HepG2 (cell line): ENCODE measurements around the gene DIRAS3. TPM values are rescaled to one million over a fixed set of nuclear protein-coding genes. Genes with fewer than 3 reads are reported as not detected.
A peak's percentile ranks its signal among the peaks of the same experiment; 100 is the strongest.

Experiments used
- ATAC-seq: fragments of 200-7000 bp; cut with Tn5 transposase; 3 replicates; pipeline ENCODE4 v1.9.1; 2020; ENCODE audit warnings: mild to moderate bottlenecking, moderate library complexity
- BruUV-seq: library from RNA; stranded (reverse); fragments of 400-500 nt; replicated peaks from 2 replicates; lab custom pipeline; 2021; lab: Mats Ljungman, UMichigan
- CTCF ChIA-PET: fragments of 300-600 bp; formaldehyde crosslinking; extraction: SDS; loops from one replicate; lab custom pipeline; 2021; ENCODE audit warnings: low total read pairs, inconsistent platforms, low intra/inter-chr PET ratio; lab: Yijun Ruan, JAX
- POLR2A ChIA-PET: fragments of 350-600 bp; sonication (Branson Sonifier 250); formaldehyde crosslinking; loops from one replicate; lab custom pipeline; 2020; ENCODE audit warnings: antibody characterized with exemption, inconsistent platforms; lab: Yijun Ruan, JAX
- DNase-seq: peaks from one replicate; pipeline ENCODE4 v3.0.0-alpha.2; 2015; ENCODE audit warnings: low spot score
- FAIRE-seq: peaks from 3 replicates; lab custom pipeline; 2011; peaks lifted over from hg19 to GRCh38; lab: Jason Lieb, UNC
- H2AFZ ChIP-seq: one replicate; pipeline ENCODE4 v1.6.1; 2011; ENCODE audit warnings: low read length, inconsistent platforms
- H3K27ac ChIP-seq: fragments of 300-600 bp; 3 replicates; pipeline ENCODE4 v1.8.0; 2011; ENCODE audit warnings: mixed run types, mild to moderate bottlenecking, mixed read lengths, low read length, inconsistent platforms; ENCODE audit not compliant: insufficient read depth; ENCODE audit errors: extremely low read length
- H3K27me3 ChIP-seq, 2 experiments: fragments of 200-600 bp in 1 of 2; 2 replicates in 1 of 2; 3 replicates in 1 of 2; pipeline versions ENCODE4 v1.6.0 to v1.8.0; 2011; ENCODE audit warnings: low read length in 2 of 2, mild to moderate bottlenecking in 2 of 2, moderate library complexity in 2 of 2, inconsistent platforms in 1 of 2; ENCODE audit not compliant: insufficient read depth in 2 of 2, control insufficient read depth in 1 of 2
- H3K36me3 ChIP-seq, 2 experiments: fragments of 200-600 bp in 1 of 2; replicated peaks in 1 of 2; 2 replicates in 1 of 2; 3 replicates in 1 of 2; pipeline versions ENCODE4 v1.5.1 to v1.8.0; 2011; ENCODE audit warnings: low read length in 2 of 2, inconsistent platforms in 1 of 2; ENCODE audit not compliant: insufficient read depth in 2 of 2, control insufficient read depth in 1 of 2
- H3K4me1 ChIP-seq: 2 replicates; pipeline ENCODE4 v1.5.1; 2012; ENCODE audit warnings: low read length, inconsistent platforms; ENCODE audit not compliant: insufficient read depth
- H3K4me2 ChIP-seq: 2 replicates; pipeline ENCODE4 v1.6.0; 2011; ENCODE audit warnings: low read depth, low read length, inconsistent platforms
- H3K4me3 ChIP-seq, 3 experiments: fragments of 200-600 bp in 1 of 3; sonication (generic), shearing (Covaris generic) in 1 of 3; replicated peaks in 1 of 3; 2 replicates each; pipeline ENCODE4 v1.5.1; 2011 to 2016; ENCODE audit warnings: low read length in 3 of 3, inconsistent platforms in 2 of 3, low read depth in 2 of 3, mild to moderate bottlenecking in 2 of 3, control low read depth in 1 of 3, mixed read lengths in 1 of 3; ENCODE audit not compliant: insufficient read depth in 1 of 3
- H3K79me2 ChIP-seq: one replicate; pipeline ENCODE4 v1.6.1; 2011; ENCODE audit warnings: low read length, inconsistent platforms; ENCODE audit not compliant: insufficient read depth
- H3K9ac ChIP-seq: 2 replicates; pipeline ENCODE4 v1.6.0; 2011; ENCODE audit warnings: mild to moderate bottlenecking, low read depth, low read length, inconsistent platforms; ENCODE audit not compliant: insufficient read depth
- H3K9me3 ChIP-seq: 2 replicates; pipeline ENCODE4 v1.5.1; 2012; ENCODE audit warnings: mild to moderate bottlenecking, low read length
- H4K20me1 ChIP-seq: 2 replicates; pipeline ENCODE4 v1.6.0; 2011; ENCODE audit warnings: inconsistent platforms, mild to moderate bottlenecking, low read length, moderate library complexity; ENCODE audit not compliant: insufficient read depth
- CREB1 ChIP-seq, 2 experiments: fragments of 450-650 bp in 1 of 2; IDR thresholded peaks; 2 replicates each; pipeline ENCODE4 v1.6.1; 2016 to 2017; ENCODE audit warnings: control low read depth in 1 of 2, mild to moderate bottlenecking in 1 of 2, missing compliant biosample characterization in 1 of 2, missing genetic modification characterization in 1 of 2
- HOXD1 ChIP-seq: sonication (generic); formaldehyde crosslinking; IDR thresholded peaks from 2 replicates; pipeline ENCODE4 v1.5.0; 2020; ENCODE audit warnings: missing genetic modification reagents
- SATB2 ChIP-seq: sonication (generic); formaldehyde crosslinking; IDR thresholded peaks from 2 replicates; pipeline ENCODE4 v1.5.0; 2020; ENCODE audit warnings: missing genetic modification reagents
- ZFX ChIP-seq: sonication (generic); formaldehyde crosslinking; IDR thresholded peaks from 2 replicates; pipeline ENCODE4 v1.4.0; 2020; ENCODE audit warnings: mild to moderate bottlenecking, low read depth, missing genetic modification reagents, moderate library complexity
- ZNF724P ChIP-seq: sonication (generic); formaldehyde crosslinking; IDR thresholded peaks from 2 replicates; pipeline ENCODE4 v1.8.0; 2022; ENCODE audit warnings: missing genetic modification reagents, borderline replicate concordance
- WGBS: methylation state at CpG from one replicate; pipeline ENCODE4 v1.1.6; 2017; ENCODE audit warnings: low lambda C conversion rate; 5-methylcytosine and 5-hydroxymethylcytosine counted together
- in situ Hi-C: cut with HindIII; loops from 2 replicates; pipeline ENCODE4 v1.10.0; 2017; ENCODE audit warnings: low pct_unique_long_range_greater_than_20kb; ENCODE audit not compliant: extremely low pct_ligation_motif_present
- intact Hi-C: fragments of 100-400 bp; cut with micrococcal nuclease; formaldehyde crosslinking; loops from one replicate; pipeline ENCODE4 v1.10.0; 2022; ENCODE audit not compliant: unreplicated experiment
- polyA plus RNA-seq, 8 experiments: library from polyadenylated mRNA; depleted of rRNA in 3 of 8; stranded (reverse) in 7 of 8; unstranded in 1 of 8; fragments of >200 nt; fragmentation: Illumina TruSeq in 4 of 8; extraction: Trizol in 4 of 8; gene quantifications; 2 replicates each; pipeline versions ENCODE4 v1.2.1 to v1.2.3, GENCODE V29; 2011 to 2016; ENCODE audit warnings: low read depth in 4 of 8, missing spikeins in 1 of 8, mixed read lengths in 1 of 8; ENCODE audit not compliant: insufficient read depth in 1 of 8
- total RNA-seq, 5 experiments: library from RNA; depleted of rRNA; stranded (reverse); fragments of >200 nt; fragmentation: Illumina TruSeq; extraction: Trizol; gene quantifications; 2 replicates each; pipeline ENCODE4 v1.2.3, GENCODE V29; 2016; ENCODE audit warnings: low read depth in 1 of 5
- TF ChIP-seq, protein P1 (sequence below): sonication (generic); formaldehyde crosslinking; IDR thresholded peaks from 2 replicates; pipeline ENCODE4 v1.4.0; 2020; ENCODE audit warnings: missing genetic modification reagents, low read depth, mild to moderate bottlenecking, borderline replicate concordance
- TF ChIP-seq, protein P2 (sequence below), 2 experiments: sonication (generic) in 1 of 2; formaldehyde crosslinking in 1 of 2; IDR thresholded peaks; 2 replicates each; pipeline versions ENCODE4 v1.6.1 to v1.9.0; 2014 to 2022; ENCODE audit warnings: antibody characterized with exemption in 1 of 2, borderline replicate concordance in 1 of 2, inconsistent platforms in 1 of 2, low read depth in 1 of 2, missing genetic modification reagents in 1 of 2
- TF ChIP-seq, protein P3 (sequence below): fragments of 450-650 bp; IDR thresholded peaks from 2 replicates; pipeline ENCODE4 v1.6.1; 2017; ENCODE audit warnings: mild to moderate bottlenecking

DIRAS3 gene
- total and polyA plus RNA-seq, 2 of the 13 experiments (the other 11 are each of a cell fraction or from before 2014, with no cell fraction given): not detected

DNA sequence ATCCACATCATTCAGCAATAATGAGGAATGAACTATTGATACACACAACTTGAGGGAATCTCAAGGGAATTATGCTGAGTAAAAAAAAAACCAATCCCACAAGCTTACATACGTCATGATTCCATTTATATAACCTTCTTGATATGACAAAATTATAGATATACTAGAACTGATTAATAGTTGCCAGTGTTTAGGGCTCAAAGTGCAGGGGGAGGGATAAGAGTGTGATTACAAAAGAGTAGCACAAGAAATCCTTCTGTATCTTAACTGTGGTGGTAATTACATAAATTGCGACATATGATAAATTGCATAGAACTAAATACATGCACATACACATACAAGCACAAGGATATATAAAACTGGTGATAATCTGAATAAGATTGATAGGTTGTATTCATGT is 13.5 kb downstream of the DIRAS3 start:
- Histone ChIP-seq H4K20me1 (no peaks in the 10 kb centered on the region), H2AFZ (no peak overlapping the region), H3K27me3 (no peaks in the 10 kb centered on the region), H3K27ac (no peak overlapping the region), H3K36me3 (no peaks in the 10 kb centered on the region), H3K9me3 (no peaks in the 10 kb centered on the region), H3K9ac (no peak overlapping the region), H3K4me1 (no peaks in the 10 kb centered on the region), H3K4me3 (no peak overlapping the region), H3K4me2 (no peak overlapping the region), H3K79me2 (no peaks in the 10 kb centered on the region)
- no TSS peak for BruUV-seq
- no peak for ATAC-seq
- POLR2A ChIA-PET: no interaction called here
- TF ChIP-seq ZNF724P (CRISPR knock-in tag): no peak
- TF ChIP-seq, protein P1, sequence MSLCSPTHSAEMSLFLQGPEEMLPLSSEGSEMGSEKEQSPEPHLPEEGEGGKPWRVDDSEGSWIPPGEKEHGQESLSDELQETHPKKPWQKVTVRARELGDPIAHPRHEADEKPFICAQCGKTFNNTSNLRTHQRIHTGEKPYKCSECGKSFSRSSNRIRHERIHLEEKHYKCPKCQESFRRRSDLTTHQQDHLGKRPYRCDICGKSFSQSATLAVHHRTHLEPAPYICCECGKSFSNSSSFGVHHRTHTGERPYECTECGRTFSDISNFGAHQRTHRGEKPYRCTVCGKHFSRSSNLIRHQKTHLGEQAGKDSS (CRISPR knock-in tag): no peak
- TF ChIP-seq, protein P2, sequence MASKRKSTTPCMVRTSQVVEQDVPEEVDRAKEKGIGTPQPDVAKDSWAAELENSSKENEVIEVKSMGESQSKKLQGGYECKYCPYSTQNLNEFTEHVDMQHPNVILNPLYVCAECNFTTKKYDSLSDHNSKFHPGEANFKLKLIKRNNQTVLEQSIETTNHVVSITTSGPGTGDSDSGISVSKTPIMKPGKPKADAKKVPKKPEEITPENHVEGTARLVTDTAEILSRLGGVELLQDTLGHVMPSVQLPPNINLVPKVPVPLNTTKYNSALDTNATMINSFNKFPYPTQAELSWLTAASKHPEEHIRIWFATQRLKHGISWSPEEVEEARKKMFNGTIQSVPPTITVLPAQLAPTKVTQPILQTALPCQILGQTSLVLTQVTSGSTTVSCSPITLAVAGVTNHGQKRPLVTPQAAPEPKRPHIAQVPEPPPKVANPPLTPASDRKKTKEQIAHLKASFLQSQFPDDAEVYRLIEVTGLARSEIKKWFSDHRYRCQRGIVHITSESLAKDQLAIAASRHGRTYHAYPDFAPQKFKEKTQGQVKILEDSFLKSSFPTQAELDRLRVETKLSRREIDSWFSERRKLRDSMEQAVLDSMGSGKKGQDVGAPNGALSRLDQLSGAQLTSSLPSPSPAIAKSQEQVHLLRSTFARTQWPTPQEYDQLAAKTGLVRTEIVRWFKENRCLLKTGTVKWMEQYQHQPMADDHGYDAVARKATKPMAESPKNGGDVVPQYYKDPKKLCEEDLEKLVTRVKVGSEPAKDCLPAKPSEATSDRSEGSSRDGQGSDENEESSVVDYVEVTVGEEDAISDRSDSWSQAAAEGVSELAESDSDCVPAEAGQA (IDR thresholded peaks at IDR 0.05; ENCODE audit: low read depth): no peak
- TF ChIP-seq, protein P2 (CRISPR knock-in tag; IDR thresholded peaks at IDR 0.05; ENCODE audit: borderline replicate concordance): no peak
- TF ChIP-seq SATB2: no peak
- TF ChIP-seq ZFX (CRISPR knock-in tag): no peak
- TF ChIP-seq, protein P3, sequence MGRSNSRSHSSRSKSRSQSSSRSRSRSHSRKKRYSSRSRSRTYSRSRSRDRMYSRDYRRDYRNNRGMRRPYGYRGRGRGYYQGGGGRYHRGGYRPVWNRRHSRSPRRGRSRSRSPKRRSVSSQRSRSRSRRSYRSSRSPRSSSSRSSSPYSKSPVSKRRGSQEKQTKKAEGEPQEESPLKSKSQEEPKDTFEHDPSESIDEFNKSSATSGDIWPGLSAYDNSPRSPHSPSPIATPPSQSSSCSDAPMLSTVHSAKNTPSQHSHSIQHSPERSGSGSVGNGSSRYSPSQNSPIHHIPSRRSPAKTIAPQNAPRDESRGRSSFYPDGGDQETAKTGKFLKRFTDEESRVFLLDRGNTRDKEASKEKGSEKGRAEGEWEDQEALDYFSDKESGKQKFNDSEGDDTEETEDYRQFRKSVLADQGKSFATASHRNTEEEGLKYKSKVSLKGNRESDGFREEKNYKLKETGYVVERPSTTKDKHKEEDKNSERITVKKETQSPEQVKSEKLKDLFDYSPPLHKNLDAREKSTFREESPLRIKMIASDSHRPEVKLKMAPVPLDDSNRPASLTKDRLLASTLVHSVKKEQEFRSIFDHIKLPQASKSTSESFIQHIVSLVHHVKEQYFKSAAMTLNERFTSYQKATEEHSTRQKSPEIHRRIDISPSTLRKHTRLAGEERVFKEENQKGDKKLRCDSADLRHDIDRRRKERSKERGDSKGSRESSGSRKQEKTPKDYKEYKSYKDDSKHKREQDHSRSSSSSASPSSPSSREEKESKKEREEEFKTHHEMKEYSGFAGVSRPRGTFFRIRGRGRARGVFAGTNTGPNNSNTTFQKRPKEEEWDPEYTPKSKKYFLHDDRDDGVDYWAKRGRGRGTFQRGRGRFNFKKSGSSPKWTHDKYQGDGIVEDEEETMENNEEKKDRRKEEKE: no peak
- TF ChIP-seq CREB1 (IDR thresholded peaks at IDR 0.05): peak; percentile 61
- no peak for TF ChIP-seq CREB1 (CRISPR knock-in tag; IDR thresholded peaks at IDR 0.05)
- TF ChIP-seq HOXD1 (CRISPR knock-in tag): no peak
- WGBS: 5% methylated on average over 2 of the region's 2 CpGs
- no peak for DNase-seq
- intact Hi-C loops: no loop called here
- FAIRE-seq: no peak
- in situ Hi-C loops: no loop called here
- CTCF ChIA-PET: no interaction called here
